Neural progenitor cell (in vitro differentiated cells): ENCODE data around the gene INPP5B. TPM values are rescaled to one million over a fixed set of nuclear protein-coding genes. Genes with fewer than 3 reads are reported as not detected.
"Not testable (repeated sequence)": the region's sequence is repeated elsewhere in the genome, so short reads cannot be mapped to it uniquely, and the experiment has no call there.

Experiments used
- DNase-seq: peaks from one replicate; pipeline ENCODE4 v3.0.0-alpha.2; 2016; ENCODE audit warnings: low spot score
- H2AFZ ChIP-seq: fragments of 200-600 bp; sonication (generic); replicated peaks from 2 replicates; pipeline ENCODE4 v1.6.1; 2016; ENCODE audit warnings: antibody characterized with exemption
- H3F3A ChIP-seq: fragments of 200-600 bp; sonication (generic); 2 replicates; pipeline ENCODE4 v1.6.1; 2016; ENCODE audit warnings: antibody characterized with exemption, low read depth
- H3K27ac ChIP-seq: fragments of 200-600 bp; sonication (generic); 2 replicates; pipeline ENCODE4 v1.5.1; 2016; ENCODE audit warnings: mild to moderate bottlenecking
- H3K27me3 ChIP-seq: fragments of 200-600 bp; sonication (generic); 2 replicates; pipeline ENCODE4 v1.6.1; 2016; ENCODE audit warnings: mild to moderate bottlenecking, moderate library complexity
- H3K36me3 ChIP-seq: fragments of 200-600 bp; sonication (generic); 2 replicates; pipeline ENCODE4 v1.5.1; 2016
- H3K4me1 ChIP-seq: fragments of 200-600 bp; sonication (generic); 2 replicates; pipeline ENCODE4 v1.6.1; 2016; ENCODE audit warnings: mixed run types
- H3K4me2 ChIP-seq: fragments of 200-600 bp; sonication (generic); 2 replicates; pipeline ENCODE4 v1.6.1; 2016
- H3K4me3 ChIP-seq: fragments of 200-600 bp; sonication (generic); 2 replicates; pipeline ENCODE4 v1.5.1; 2016
- H3K79me2 ChIP-seq: fragments of 200-600 bp; sonication (generic); 2 replicates; pipeline ENCODE4 v1.6.1; 2016; ENCODE audit warnings: low read depth
- H3K9ac ChIP-seq: fragments of 200-600 bp; sonication (generic); 2 replicates; pipeline ENCODE4 v1.6.1; 2016
- H3K9me3 ChIP-seq: fragments of 200-600 bp; sonication (generic); 2 replicates; pipeline ENCODE4 v1.5.1; 2016; ENCODE audit warnings: low read depth
- H4K20me1 ChIP-seq: fragments of 200-600 bp; sonication (generic); 2 replicates; pipeline ENCODE4 v1.6.1; 2016; ENCODE audit warnings: low read depth
- H3K27ac Mint-ChIP-seq: 3 replicates; pipeline ENCODE4 v1.8.0; 2021; ENCODE audit warnings: mixed read lengths
- H3K27me3 Mint-ChIP-seq: 2 replicates; pipeline ENCODE4 v1.8.0; 2022; ENCODE audit warnings: low read depth, mild to moderate bottlenecking, inconsistent platforms, moderate library complexity, mixed read lengths; ENCODE audit not compliant: insufficient read depth
- H3K36me3 Mint-ChIP-seq: 3 replicates; pipeline ENCODE4 v1.8.0; 2021; ENCODE audit warnings: mixed read lengths
- H3K4me1 Mint-ChIP-seq: 3 replicates; pipeline ENCODE4 v1.8.0; 2021; ENCODE audit warnings: mixed read lengths
- H3K4me3 Mint-ChIP-seq: 3 replicates; pipeline ENCODE4 v1.8.0; 2021; ENCODE audit warnings: mild to moderate bottlenecking, moderate library complexity, mixed read lengths
- H3K9me3 Mint-ChIP-seq: 3 replicates; pipeline ENCODE4 v1.8.0; 2020; ENCODE audit warnings: mixed read lengths
- EZH2 ChIP-seq: fragments of 200-600 bp; sonication (generic); IDR thresholded peaks from 2 replicates; pipeline ENCODE4 v1.6.1; 2017; ENCODE audit warnings: antibody characterized with exemption, mild to moderate bottlenecking, moderate library complexity
- EZH2phosphoT487 ChIP-seq: fragments of 200-600 bp; sonication (generic); IDR thresholded peaks from 2 replicates; pipeline ENCODE4 v1.6.1; 2017; ENCODE audit warnings: antibody characterized with exemption
- total RNA-seq: library from RNA; depleted of rRNA; stranded (reverse); fragments of >200 nt; gene quantifications from 2 replicates; pipeline ENCODE4 v1.2.3, GENCODE V29; 2015; ENCODE audit warnings: low replicate concordance
- TF ChIP-seq, protein P1 (sequence below): fragments of 200-600 bp; sonication (generic); IDR thresholded peaks from 2 replicates; pipeline ENCODE4 v1.5.1; 2017; ENCODE audit warnings: antibody characterized with exemption, mild to moderate bottlenecking

INPP5B gene
- total RNA-seq, 1 donor from 2014 or later: 22.0 TPM

DNA sequence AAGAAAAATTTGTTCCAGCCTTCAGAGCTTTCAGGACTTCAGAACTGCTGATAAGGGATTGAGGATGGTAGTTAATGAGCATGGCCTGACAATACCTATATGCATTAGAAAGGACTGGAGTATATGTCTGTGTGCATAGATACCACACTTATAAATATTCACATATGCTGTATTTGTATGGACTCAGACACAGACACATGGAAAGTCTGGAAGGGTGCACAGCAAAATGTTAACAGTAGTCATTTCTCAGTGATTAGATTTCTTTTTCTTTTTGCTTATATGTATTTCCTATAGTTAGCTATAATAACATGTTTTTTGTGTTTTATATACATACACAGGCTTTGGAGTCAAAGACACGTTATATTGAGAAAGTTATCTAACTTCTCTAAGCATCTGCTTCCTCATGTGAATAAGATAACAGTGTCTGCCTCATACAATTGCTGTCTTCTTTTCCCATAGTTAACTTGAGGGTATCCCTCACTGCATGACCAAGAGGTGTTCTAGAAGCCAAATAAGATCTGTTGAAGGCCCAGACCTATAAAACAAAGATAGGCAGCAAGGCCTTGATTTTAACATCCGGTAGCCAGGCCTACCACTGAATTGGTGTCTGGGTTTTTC, 31.3 kb downstream of the INPP5B start:
- no peaks in the 10 kb centered on the region for H3K27me3 ChIP-seq

DNA sequence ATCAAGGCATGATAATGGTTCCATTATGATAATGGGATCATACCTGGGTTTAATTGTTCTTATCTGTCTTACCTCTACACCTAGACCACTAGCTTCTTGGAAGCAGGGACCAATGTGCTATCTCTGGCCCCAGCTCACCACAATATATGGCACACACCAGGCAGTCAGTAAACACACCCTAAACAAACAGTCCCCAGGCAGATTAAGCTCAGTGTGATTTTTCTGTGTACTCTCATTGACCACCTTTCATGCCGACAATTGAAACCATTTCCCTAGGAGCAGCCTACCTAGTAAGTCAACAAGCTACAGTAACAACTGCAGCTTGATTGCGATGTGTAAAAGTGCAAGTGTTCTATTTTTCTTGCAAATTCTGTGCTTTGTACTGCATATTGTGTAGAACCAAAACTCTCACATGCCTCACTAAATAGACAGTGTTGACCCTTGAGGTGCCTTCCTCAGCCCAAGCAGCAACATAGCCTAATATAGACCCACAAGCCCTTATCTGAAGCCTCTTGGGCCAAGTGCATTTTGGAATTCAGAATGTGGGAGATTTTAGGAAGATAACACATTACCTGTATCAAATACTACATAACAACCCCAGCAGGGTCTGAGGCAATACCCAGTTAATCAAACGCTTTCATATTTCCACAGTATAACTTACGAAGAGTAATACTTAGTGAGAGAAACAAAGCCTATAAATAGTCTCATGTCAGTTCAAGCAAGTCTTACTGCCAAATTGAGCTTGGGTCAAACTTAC, 32.0 kb downstream of the INPP5B start:
- no peak overlapping the region for H2AFZ ChIP-seq
- no peaks in the 10 kb centered on the region for H3K9me3 ChIP-seq
- H3K9ac ChIP-seq: no peak overlapping the region
- no peaks in the 10 kb centered on the region for H3K27me3 Mint-ChIP-seq
- no peaks in the 10 kb centered on the region for H3K36me3 ChIP-seq
- no peaks in the 10 kb centered on the region for H3K27me3 ChIP-seq
- H3K4me1 ChIP-seq: no peaks in the 10 kb centered on the region
- no peak overlapping the region for H3K4me3 Mint-ChIP-seq
- H4K20me1 ChIP-seq: peaks cover 3% of the 10 kb centered on the region
- H3K9me3 Mint-ChIP-seq: no peaks in the 10 kb centered on the region
- no peak overlapping the region for H3K27ac ChIP-seq
- TF ChIP-seq, protein P1, sequence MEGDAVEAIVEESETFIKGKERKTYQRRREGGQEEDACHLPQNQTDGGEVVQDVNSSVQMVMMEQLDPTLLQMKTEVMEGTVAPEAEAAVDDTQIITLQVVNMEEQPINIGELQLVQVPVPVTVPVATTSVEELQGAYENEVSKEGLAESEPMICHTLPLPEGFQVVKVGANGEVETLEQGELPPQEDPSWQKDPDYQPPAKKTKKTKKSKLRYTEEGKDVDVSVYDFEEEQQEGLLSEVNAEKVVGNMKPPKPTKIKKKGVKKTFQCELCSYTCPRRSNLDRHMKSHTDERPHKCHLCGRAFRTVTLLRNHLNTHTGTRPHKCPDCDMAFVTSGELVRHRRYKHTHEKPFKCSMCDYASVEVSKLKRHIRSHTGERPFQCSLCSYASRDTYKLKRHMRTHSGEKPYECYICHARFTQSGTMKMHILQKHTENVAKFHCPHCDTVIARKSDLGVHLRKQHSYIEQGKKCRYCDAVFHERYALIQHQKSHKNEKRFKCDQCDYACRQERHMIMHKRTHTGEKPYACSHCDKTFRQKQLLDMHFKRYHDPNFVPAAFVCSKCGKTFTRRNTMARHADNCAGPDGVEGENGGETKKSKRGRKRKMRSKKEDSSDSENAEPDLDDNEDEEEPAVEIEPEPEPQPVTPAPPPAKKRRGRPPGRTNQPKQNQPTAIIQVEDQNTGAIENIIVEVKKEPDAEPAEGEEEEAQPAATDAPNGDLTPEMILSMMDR: no peak
- TF ChIP-seq EZH2phosphoT487 (no peak), EZH2 (no peak)
- no peak overlapping the region for H3K27ac Mint-ChIP-seq
- H3K4me2 ChIP-seq: no peak overlapping the region
- DNase-seq: no peak
- H3K79me2 ChIP-seq: peaks cover 26% of the 10 kb centered on the region
- H3K36me3 Mint-ChIP-seq: no peaks in the 10 kb centered on the region
- no peaks in the 10 kb centered on the region for H3F3A ChIP-seq
- H3K4me1 Mint-ChIP-seq: no peaks in the 10 kb centered on the region
- H3K4me3 ChIP-seq: no peak overlapping the region

More for the DNA sequence above, 31.3 kb downstream of the INPP5B start:
- H3K4me3 ChIP-seq: no peak overlapping the region
- H3K27ac Mint-ChIP-seq: no peak overlapping the region
- no peak for DNase-seq
- TF ChIP-seq EZH2phosphoT487 (no peak), EZH2 (no peak)
- TF ChIP-seq, protein P1: no peak
- H3K36me3 Mint-ChIP-seq: no peaks in the 10 kb centered on the region
- H3F3A ChIP-seq: no peaks in the 10 kb centered on the region
- peaks cover 3% of the 10 kb centered on the region for H4K20me1 ChIP-seq
- H2AFZ ChIP-seq: no peak overlapping the region
- peaks cover 27% of the 10 kb centered on the region for H3K79me2 ChIP-seq
- H3K36me3 ChIP-seq: no peaks in the 10 kb centered on the region
- no peak overlapping the region for H3K9ac ChIP-seq
- H3K4me3 Mint-ChIP-seq: no peak overlapping the region
- H3K9me3 Mint-ChIP-seq: no peaks in the 10 kb centered on the region
- no peaks in the 10 kb centered on the region for H3K9me3 ChIP-seq
- H3K27ac ChIP-seq: no peak overlapping the region
- H3K4me2 ChIP-seq: no peak overlapping the region
- no peaks in the 10 kb centered on the region for H3K4me1 ChIP-seq
- no peaks in the 10 kb centered on the region for H3K27me3 Mint-ChIP-seq
- no peaks in the 10 kb centered on the region for H3K4me1 Mint-ChIP-seq

DNA sequence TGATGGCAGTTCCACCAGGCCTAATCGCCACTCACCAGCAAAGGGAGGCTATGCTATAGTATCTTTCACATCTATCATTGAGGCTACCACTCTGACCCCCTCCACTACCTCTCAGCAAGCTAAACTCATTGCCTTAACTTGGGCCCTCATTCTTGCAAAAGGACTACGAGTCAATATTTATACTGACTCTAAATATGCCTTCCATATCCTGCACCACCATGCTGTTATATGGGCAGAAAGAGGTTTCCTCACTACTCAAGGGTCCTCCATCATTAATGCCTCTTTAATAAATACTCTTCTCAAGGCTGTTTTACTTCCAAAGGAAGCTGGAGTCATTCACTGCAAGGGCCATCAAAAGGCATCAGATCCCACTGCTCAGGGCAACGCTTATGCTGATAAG, 35.4 kb downstream of the INPP5B start:
- DNase-seq, H3K79me2 ChIP-seq, H3K36me3 ChIP-seq, H4K20me1 ChIP-seq, H3F3A ChIP-seq, H3K4me1 Mint-ChIP-seq, H3K9ac ChIP-seq, H3K4me3 ChIP-seq, H3K4me3 Mint-ChIP-seq, H3K4me1 ChIP-seq, H3K4me2 ChIP-seq, H3K9me3 ChIP-seq, H3K36me3 Mint-ChIP-seq, H3K27me3 Mint-ChIP-seq, H3K9me3 Mint-ChIP-seq, H3K27ac Mint-ChIP-seq, H3K27ac ChIP-seq, H3K27me3 ChIP-seq, H2AFZ ChIP-seq: not testable (repeated sequence)

DNA sequence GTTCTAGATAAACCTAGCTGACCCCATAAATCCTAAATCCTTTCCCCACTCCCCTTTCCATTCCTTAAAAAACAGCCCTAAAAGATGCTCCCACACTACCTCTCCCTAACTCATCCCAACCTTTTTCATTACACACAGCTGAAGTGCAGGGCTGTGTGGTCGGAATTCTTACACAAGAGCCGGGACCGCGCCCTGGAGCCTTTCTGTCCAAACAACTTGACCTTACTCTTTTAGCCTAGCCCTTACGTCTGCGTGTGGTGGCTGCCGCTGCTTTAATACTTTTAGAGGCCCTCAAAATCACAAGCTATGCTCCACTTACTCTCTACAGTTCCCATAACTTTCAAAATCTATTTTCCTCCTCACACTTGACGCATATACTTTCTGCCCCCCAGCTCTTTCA, 36.0 kb downstream of the INPP5B start:
- not testable (repeated sequence) for H3K27me3 Mint-ChIP-seq, H3K36me3 Mint-ChIP-seq, H3K9me3 Mint-ChIP-seq

DNA sequence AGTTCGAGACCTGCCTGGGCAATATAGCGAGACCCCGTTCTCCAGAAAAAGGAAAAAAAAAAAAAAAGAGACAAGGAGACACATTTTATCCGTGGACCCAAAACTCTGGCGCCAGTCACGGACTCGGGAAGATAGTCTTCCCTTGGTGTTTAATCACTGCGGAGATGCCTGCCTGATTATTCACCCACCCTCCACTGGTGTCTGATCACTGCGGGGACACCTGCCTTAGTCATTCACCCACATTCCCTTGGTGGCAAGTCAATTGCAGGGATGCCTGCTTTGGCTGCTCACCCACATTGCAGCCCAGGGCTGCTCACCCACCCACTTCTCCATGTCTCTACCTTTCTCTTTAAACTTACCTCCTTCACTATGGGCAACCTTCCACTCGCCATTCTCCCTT, 38.3 kb downstream of the INPP5B start:
- H3K27me3 ChIP-seq, H3K4me3 Mint-ChIP-seq, H3K9me3 ChIP-seq, H3K9me3 Mint-ChIP-seq, H2AFZ ChIP-seq, H3K27ac ChIP-seq, H3K36me3 ChIP-seq, H3K27me3 Mint-ChIP-seq, H3K4me3 ChIP-seq, H3K4me1 ChIP-seq, H3K9ac ChIP-seq, H3K36me3 Mint-ChIP-seq, DNase-seq, H3K4me2 ChIP-seq, H3F3A ChIP-seq, H4K20me1 ChIP-seq, H3K79me2 ChIP-seq, H3K27ac Mint-ChIP-seq, H3K4me1 Mint-ChIP-seq: not testable (repeated sequence)

More for the DNA sequence above, 36.0 kb downstream of the INPP5B start:
- not testable (repeated sequence) for H3K4me1 ChIP-seq, H4K20me1 ChIP-seq, H3K9ac ChIP-seq, H3K27ac Mint-ChIP-seq, H3K4me1 Mint-ChIP-seq, H3K9me3 ChIP-seq, H2AFZ ChIP-seq, DNase-seq, H3K36me3 ChIP-seq, H3K27ac ChIP-seq, H3K4me2 ChIP-seq, H3K79me2 ChIP-seq, H3K27me3 ChIP-seq, H3K4me3 ChIP-seq, H3F3A ChIP-seq, H3K4me3 Mint-ChIP-seq

DNA sequence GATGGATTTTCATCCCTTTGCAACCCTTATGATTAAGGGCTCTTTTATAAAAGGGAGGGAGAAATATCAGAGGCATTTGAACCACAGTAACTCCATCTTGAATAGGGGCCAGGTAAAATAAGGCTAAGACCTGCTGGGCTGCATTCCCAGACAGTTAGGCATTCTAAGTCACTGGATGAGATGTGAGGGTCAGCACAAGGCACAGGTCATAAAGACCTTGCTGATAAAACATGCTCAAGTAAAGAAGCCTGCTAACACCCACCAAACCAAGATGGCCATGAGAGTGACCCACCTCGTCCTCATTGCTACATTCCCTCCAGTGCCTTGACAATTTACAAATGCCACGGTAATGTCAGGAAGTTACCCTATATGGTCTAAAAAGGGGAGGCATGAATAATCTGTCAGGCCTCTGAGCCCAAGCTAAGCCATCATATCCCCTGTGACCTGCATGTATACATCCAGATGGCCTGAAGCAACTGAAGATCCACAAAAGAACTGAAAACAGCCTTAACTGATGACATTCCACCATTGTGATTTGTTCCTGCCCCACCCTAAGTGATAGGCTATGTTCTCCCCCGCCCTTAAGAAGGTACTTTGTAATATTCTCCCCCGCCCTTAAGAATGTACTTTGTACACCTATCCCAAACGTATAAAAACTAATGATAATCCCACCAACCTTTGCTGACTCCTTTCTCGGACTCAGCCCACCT, 39.3 kb downstream of the INPP5B start:
- not testable (repeated sequence) for H3K4me1 ChIP-seq, H3K9me3 ChIP-seq, H3F3A ChIP-seq

More for the DNA sequence above, 39.3 kb downstream of the INPP5B start:
- not testable (repeated sequence) for H3K4me3 Mint-ChIP-seq, H3K36me3 ChIP-seq, H3K4me2 ChIP-seq, H3K79me2 ChIP-seq, DNase-seq, H3K4me1 Mint-ChIP-seq, H3K9me3 Mint-ChIP-seq, H3K27ac Mint-ChIP-seq, H4K20me1 ChIP-seq, H2AFZ ChIP-seq, H3K27ac ChIP-seq, H3K4me3 ChIP-seq, H3K9ac ChIP-seq, H3K27me3 ChIP-seq, H3K27me3 Mint-ChIP-seq
- H3K36me3 Mint-ChIP-seq: peaks cover 12% of the 10 kb centered on the region
